HG02759 (cell line): ENCODE data around the gene LATS1.
"Not testable (repeated sequence)": the region's sequence is repeated elsewhere in the genome, so short reads cannot be mapped to it uniquely, and the experiment has no call there.

Source experiments
- ATAC-seq: cut with Tn5 transposase; IDR thresholded peaks from one replicate; pipeline ENCODE4 v1.9.1; 2021; ENCODE audit warnings: mild to moderate bottlenecking, moderate library complexity; ENCODE audit not compliant: unreplicated experiment

LATS1 gene

DNA sequence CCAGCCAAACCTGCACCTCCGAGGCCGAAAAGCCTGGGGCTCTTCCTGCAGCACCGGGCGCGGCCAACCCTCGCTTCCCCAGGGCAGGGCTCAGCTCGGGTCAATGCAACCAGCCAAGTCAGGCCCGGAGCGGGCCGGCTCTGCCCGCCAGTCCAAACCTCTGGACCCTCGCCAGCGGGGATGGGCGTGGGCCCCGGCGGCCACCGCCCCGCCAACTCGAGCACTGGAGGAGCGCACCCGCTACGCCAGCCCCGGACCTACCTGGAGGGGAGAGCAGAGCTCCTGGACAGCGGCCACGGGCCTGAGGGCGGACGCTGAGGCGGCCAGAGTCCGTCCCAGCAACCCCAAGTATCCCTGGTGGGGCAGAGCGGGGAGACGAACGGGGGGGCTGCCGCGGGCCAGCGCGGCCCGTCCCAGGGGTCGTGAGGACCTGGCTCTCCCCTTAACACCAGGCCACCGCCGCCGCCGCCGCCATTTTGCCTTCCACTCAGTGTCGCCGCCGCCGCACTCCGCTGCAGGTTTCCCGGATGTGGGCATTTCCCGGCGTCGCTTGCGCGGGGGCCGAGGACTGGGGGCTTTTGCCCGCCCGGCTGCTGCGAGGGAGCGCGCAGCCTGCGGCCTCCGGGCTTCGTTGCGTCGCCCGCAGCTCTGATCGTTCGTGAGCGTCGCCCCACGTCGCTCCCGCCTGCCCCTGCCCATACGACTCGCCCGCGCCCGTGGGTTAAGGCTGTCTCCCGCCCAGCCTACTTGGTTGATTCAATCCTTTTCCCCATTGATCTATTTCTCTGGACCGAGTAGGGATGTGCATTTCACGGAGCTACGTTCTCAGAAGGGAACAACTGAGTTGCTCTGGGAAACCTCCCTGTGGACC is at the start of gene LATS1:
TSS of gene LATS1 (minus strand) at position 514 of the 871 bp plus-strand sequence. CDS start 15,975 bp downstream, outside the sequence.
- peak; percentile 91 for ATAC-seq

DNA sequence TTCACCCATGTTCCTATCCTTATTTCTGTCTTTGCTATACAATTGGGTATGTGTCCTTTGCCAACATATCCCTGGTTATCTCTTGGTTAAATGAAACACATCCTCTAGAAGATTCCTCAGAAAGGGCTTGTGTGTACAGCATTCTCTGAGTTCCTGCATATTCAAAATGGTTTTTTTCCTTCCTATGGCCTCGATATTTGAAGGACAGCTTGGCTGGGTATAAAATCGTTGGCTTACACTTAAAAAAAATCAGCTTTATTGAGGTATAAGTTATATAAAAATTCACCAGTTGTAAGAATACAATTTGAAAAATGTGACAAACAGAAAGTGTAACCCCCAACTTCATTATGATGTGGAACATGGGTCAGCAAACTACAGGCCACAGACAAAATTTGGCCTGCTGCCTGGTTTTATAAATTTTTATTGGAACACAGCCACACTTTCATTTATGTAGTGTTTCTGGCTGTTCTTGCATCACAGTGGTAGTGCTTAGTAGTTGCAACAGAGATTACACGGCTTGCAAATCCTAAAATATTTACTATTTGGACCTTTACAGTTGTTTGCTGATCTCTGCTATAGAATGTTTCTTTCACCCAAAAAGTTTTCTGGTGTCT is 48.4 kb upstream of the LATS1 start:
- no peak for ATAC-seq

DNA sequence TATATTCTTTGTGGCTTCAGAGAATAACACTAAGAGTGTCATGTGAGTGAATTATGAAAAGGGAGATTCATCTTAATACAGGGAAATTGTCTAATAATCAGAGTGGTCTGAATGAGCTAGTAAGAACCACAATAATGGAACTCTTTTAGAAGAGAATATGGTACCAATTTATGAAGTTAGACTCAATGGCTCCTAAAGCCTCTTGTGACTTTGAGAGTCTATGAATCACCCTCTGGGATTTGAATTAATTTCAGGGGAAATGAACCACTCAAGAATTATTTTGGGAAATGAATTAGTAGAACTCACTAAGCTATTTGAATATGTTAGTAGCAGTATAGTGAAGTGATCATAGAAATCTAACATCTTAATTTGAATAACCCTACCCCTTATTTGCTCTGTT is 46.0 kb upstream of the LATS1 start:
- ATAC-seq = no peak

DNA sequence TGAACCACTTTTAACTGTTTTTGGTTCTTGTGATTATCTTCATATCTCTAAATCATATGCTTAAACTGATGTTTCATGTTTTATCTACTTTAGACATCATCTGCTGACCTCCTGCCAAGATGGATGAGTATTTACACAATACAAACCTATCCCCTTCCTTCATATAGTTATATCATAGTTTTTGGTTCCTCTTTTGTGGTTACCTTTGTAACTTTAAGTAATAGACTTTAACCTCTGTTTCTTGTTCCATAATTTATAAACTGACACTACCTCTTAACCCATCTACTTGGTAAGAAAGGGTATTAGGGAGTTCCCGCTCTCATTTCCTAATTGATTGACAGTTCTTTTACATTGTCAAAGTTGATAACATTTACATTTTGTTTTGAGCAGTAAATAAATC is 43.5 kb upstream of the LATS1 start:
- ATAC-seq = peak; percentile 97

DNA sequence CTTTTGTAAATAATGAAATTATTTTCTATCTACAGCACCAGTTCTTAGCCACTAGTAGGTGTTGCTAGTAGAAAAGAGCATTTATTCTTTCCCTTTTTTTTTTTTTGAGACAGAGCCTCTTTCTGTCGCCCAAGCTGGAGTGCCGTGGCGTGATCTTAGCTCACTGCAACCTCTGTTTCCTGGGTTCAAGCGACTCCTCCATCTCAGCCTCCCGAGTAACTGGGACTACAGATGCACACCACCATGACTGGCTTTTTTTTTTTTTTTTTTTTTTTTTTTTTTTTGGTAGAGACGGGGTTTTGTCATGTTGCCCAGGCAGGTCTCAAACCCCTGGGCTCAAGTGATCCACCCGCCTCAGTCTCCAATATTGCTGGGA is 38.3 kb upstream of the LATS1 start:
- ATAC-seq = no peak

DNA sequence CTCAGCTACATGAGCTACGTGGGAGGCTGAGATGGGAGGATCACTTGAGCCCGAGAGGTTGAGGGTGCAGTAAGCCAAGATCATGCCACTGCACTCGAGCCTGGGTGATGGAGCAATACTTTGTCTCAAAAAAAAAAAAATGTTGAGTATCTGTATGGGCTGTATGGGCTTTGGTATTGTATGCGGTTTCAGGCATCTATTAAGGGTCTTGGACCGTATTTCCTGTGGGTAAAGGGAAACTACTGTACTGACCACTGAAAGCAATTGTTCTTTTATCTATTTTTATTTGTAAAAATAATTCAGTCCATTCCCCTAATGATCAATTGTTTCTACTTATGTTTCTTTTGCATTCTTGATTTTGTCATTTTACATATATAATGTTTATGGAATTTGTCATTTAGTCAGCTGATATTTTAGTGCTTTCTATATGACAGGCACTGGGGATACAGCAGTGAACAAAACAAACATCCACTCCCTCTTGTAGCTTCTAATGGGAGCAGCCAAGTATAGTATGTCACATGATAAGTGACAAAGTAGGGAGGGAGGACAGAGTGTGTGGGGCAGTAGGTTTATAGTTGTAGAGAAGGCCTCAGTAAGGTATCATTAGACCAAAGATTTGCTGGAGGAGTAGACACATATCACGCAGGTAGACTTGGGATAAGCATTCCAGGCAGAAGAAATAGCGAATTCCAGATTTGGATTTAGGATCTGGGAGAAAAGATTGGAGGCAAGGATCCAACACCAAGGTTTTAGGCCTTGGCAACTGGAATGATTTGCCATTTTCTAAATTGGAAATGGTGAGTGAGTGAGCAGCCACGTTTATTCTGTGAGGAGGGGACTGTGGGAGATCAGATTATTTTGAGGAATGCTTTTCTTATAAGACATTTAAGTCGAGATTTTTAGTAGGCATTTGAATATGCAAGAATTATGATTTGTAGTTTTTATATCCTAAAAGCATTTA is 37.7 kb upstream of the LATS1 start:
- ATAC-seq = peak; percentile 92

DNA sequence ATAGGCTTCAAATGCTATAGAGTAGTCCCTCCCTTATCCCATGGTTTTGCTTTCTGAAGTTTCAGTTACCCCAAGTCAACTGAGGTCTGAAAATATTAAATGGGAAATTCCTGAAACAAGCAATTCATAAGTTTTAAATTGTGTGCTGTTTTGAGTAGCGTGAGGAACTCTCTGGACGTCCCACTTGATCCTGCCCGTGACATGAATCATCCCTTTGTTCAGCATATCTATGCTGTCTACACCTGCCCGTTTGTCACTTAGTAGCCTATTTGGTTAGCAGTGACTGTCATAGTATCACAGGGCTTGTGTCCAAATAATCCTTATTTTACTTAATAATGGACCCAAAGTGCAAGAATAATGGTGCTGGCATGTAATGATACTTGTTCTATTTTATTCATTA is 36.6 kb upstream of the LATS1 start:
- ATAC-seq = no peak

DNA sequence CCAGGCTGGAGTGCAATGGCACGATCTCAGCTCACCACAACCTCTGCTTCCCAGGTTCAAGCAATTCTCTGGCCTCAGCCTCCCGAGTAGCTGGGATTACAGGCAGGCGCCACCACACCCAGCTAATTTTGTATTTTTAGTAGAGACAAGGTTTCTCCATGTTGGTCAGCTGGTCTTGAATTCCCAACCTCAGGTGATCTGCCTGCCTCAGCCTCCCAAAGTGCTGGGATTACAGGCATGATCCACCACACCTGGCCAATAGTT is 35.4 kb upstream of the LATS1 start:
- not testable (repeated sequence) for ATAC-seq

DNA sequence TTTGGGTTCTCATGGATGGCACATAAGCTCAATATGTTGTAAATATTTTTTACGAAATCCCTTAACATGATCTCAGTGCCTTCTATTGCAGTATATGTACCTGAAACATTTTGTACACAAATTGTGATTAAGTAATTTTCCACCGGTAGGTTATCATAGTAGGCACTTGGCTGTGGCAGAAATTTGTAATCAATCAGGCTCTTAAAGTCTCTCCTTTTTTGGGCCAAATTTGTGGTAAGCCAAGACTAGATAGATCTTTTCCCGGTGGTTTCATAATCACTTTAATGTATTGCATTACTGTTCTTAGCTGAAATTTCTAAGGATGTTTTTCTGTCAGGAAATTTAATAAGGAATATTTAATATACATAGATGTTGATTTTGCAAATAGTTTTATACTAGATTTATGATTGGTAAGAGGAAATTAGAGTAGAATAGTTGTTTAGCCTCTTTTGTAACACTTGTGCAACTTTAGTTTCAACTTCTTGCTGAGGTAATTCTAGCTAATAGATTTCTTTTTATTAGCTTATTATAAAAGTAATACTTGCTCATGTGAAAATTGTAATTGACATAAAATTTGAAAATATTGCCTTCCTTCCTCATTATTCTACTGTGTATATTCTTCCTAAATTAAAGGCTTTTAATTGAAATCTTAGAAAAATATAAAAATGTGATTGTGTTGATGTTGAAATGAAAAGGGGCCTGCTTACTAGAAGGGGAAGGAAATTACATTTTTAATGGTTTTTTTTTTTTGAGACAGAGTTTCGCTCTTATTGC is 34.9 kb upstream of the LATS1 start:
- ATAC-seq = no peak

DNA sequence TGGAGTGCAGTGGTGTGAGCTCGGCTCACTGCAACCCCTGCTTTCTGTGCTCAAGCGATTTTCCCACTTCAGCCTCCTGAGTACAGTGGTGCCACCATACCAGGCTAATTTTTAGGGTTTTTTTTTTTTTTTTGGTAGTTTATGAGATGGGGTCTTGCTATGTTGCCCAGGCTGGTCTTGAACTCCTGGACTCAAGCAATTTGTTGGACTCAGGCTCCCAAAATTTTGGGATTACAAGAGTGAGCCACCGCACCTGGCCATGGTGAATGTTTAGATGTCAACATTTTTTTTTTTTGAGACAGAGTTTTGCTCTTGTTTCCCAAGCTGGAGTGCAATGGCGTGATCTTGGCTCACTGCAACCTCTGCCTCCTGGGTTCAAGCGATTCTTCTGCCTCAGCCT is 34.0 kb upstream of the LATS1 start:
- not testable (repeated sequence) for ATAC-seq

DNA sequence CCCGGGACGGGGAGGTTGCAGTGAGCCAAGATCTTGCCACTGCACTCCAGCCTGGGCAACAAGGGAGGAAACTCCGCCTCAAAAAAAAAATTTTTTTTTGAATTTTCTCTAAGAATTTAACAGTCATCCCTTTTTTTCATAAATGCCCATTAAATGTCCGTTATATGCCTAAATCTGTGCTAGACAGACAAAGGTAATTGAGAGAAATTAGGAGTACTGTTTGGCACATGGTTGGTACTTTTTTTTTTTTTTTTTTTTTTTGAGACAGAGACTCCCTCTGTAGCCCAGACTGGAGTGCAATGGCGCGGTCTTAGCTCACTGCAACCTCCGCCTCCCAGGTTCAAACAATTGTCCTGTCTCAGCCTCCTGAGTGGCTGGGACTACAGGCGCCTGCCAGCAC is 33.3 kb upstream of the LATS1 start:
- no peak for ATAC-seq

DNA sequence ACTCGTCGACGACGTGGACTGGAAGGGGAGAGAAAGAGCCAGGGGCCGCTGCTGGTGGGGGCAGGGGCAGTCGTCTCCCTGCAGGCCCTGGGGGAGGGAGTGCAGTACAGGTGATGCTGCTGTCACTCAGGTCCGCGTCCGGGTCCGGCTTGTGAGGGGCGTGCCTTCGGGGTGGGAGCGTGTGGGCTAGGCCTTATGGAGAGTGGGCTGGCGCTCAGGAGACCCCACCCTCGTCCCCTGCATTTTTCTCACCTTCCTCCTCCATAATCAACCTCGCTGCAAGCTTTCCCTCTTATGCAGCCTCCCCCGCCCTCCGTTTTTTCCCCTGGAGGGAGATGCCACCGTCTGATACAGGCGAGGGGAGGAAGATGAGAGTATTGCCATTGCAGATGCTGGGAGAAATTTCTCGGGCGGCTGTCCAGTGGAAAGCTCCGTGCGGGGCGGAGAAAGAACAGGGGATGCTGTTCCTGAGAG is 32.3 kb upstream of the LATS1 start:
- ATAC-seq = peak; percentile 35

DNA sequence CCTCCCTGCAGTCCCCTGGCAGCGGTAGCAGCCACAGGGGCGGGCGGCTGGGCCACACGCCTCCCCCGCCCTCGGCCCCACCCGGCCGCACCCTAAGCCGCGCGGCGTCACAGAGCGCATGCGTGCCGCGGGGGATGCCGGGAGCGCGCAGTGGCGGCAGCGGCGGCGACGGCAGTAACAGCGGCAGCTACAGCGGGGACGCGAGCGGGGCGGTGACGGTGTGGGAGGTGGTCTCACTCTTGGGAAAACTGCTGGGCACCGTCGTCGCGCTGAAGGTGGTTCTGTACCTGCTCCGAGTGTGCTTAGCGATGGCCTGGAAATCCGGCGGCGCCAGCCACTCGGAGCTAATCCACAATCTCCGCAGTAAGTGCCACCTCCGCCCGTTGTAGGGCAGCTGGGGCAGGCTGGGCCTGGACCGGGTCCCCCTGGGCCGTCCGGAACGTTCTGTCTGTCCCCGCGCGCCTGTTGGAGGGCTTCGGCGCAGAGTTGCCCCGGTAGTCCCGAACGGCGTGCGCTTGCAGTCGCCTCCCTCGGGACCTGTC is 31.8 kb upstream of the LATS1 start, which contains the start of gene PCMT1:
TSS of gene PCMT1 (plus strand) at position 148 of the 542 bp plus-strand sequence. CDS start at position 309, 161 bp downstream.
- peak; percentile 87 for ATAC-seq

DNA sequence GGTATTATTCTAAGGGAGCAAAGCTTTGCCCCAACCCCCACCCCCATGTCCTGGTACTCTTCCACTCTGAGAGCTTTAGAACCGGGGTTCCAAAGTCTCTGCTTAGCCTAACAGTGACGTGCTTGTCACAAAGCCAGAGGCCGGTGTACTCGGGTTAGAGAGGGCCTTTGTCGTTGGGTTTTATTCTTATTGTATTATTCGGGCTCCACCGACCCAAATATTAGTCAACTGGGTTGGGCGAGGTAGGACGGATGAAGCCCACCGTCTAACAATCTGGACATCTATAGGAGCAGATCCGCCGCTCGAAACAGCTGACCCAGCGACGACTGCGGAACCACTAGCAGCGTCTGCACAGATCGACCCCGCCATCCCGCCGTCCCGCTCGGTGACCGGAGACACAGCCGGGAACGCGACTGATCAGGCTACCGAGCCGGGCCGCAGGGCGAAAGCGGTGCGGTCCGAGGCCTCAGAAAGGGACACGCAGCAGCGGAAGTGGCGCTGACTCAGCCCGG is 31.2 kb upstream of the LATS1 start:
- ATAC-seq = peak; percentile 0

DNA sequence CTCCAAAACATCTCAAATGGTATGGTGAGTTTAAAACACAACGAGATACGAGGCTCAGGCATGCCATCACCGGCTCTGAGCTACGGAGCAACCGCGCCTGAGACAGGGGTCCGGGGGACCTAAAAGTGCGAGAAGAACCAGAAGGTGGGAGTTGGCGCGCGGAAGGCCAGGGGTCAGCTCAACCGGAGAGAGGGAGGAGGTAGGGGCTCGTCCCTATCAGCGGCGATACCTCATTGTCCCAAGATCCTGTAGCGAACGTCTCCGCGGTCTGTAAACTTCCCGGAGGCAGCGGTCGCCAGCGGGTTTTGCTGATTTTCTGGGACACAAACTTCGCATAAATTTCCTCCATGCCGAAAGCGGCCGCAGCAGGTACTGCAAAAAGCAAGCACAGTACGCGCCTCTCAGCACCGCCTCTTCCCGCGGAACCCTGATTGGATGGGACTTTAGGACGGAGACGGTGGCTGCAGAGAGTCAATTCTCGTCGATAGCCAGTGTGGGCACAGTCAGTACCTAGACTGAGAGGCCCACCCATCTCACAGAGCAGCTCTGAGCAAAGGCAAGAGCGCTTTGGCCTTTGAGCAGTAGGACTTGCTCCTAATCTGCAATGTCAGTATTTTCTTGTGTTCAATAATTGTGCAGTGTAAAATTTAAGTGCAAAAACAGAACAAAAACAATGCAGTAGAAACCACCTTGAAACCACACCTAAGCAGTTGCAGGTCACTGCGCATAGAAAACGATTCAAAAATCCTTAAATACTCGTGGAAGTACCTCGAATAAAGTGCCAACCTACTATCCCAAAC is 28.4 kb upstream of the LATS1 start, which contains the start of gene NUP43:
TSS of gene NUP43 (minus strand) at position 383 of the 800 bp plus-strand sequence. CDS start at position 349, 34 bp downstream.
- peak; percentile 58 for ATAC-seq

DNA sequence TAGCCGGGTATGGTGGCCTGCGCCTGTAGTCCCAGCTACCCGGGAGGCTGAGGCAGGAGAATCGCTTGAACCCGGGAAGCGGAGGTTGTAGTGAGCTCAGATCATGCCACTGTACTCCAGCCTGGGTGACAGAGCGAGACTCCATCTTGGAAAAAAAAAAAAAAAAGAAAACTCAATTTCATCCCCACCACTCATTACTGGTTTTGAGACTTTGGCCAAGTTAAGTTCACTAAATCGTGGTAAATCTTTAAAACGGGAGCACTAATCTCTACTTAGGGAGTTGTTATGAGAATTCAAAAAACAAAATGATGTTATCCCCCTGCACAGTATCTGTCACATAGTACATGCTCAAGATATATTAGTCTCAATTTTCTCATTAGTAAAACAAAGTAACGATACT is 27.4 kb upstream of the LATS1 start:
- not testable (repeated sequence) for ATAC-seq

DNA sequence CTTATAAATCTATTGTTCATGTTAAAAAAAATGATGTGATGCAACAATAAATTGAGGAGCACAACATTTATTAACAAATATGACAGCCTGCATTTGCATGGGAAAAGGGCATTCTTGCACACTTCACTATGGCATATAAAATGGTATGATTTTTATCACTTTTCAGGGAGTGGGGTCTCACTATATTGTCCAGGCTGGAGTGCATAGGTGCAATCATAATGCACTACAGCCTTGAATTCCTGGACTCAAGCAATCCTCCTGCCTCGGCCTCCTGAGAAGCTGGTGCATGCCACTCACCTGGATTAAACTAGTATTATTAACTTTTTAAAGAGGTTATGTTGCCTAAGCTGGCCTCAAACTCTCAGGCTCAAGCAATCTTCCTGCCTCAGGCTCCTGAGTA is 17.0 kb upstream of the LATS1 start:
- ATAC-seq = no peak

DNA sequence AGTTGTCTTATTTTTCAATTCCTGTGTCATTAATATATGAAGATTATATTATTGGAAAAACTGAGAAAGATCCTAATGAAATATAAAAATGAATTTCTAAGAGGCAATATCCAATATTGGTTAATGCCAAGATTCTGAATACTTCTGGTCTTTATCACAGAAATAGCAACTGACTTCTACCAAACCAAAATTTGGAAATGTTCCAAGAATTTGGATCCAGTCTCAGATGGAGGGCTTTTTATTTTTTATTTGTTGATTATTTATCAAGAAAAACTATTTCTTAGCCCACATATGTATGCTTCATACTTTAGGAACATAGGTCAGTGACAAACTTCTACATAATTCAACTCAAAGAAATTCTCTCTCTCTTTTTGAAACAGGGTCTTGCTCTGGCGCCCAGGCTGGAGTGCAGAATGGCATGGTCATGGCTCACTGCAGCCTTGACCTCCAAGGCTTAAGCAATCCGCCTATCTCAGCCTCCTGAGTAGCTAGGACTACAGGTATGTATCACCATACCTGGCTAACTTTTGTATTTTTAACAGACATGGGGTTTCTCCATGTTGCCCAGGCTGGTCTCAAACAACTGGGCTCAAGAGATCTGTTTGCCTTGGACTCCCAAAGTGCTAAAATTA is 15.3 kb upstream of the LATS1 start:
- ATAC-seq = no peak

DNA sequence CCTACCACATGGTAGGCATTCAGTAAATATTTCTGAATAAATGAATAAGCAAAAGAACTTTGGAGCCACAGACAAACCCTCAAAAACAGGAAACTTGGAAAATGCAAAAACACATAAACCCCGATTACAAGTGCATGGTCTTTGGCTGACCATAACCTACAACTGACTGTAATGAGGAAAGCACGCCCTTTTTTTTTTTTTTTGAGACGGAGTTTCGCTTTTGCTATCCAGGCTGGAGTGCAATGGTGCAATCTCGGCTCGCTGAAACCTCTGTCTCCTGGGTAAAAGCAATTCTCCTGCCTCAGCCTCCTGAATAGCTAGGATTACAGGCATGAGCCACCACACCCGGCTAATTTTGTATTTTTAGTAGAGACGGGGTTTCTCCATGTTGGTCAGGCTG is 11.9 kb upstream of the LATS1 start:
- no peak for ATAC-seq
